Suprapubic skin (tissue), 3 donors: ENCODE data around the gene RASIP1.
"Not testable (repeated sequence)": the region's sequence is repeated elsewhere in the genome, so short reads cannot be mapped to it uniquely, and the experiment has no call there.

Experiments used
- POLR2A ChIP-seq, 2 donors: fragments of 450-650 bp; IDR thresholded peaks; one replicate each; pipeline ENCODE4 v1.6.1; 2017; ENCODE audit warnings: antibody characterized with exemption in 2 of 2, mild to moderate bottlenecking in 2 of 2, moderate library complexity in 2 of 2
- TF ChIP-seq, protein P1 (sequence below), 2 donors: fragments of 200-600 bp in 1 of 2; fragments of 450-650 bp in 1 of 2; sonication (generic) in 1 of 2; IDR thresholded peaks; one replicate each; pipeline ENCODE4 v1.5.1; 2016 to 2019; ENCODE audit warnings: antibody characterized with exemption in 2 of 2, mild to moderate bottlenecking in 1 of 2, moderate library complexity in 1 of 2

DNA sequence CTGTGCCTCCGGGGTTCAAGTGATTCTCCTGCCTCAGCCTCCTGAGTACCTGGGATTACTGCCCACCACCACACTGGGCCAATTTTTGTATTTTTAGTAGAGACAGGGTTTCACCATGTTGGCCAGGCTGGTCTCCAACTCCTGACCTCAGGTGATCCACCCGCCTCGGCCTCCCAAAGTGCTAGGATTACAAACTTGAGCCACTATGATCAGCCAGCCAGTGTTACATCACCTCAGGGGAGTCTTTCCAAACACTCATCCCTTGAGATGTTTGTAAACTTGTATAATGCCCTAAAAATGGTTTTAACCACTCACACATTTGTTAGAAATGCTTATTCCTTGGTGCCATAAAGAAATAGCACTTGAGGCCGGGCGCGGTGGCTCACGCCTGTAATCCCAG lies 46.0 kb upstream of the RASIP1 start:
- TF ChIP-seq, protein P1, sequence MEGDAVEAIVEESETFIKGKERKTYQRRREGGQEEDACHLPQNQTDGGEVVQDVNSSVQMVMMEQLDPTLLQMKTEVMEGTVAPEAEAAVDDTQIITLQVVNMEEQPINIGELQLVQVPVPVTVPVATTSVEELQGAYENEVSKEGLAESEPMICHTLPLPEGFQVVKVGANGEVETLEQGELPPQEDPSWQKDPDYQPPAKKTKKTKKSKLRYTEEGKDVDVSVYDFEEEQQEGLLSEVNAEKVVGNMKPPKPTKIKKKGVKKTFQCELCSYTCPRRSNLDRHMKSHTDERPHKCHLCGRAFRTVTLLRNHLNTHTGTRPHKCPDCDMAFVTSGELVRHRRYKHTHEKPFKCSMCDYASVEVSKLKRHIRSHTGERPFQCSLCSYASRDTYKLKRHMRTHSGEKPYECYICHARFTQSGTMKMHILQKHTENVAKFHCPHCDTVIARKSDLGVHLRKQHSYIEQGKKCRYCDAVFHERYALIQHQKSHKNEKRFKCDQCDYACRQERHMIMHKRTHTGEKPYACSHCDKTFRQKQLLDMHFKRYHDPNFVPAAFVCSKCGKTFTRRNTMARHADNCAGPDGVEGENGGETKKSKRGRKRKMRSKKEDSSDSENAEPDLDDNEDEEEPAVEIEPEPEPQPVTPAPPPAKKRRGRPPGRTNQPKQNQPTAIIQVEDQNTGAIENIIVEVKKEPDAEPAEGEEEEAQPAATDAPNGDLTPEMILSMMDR (IDR thresholded peaks at IDR 0.05): not testable (repeated sequence)
- not testable (repeated sequence) for TF ChIP-seq POLR2A (IDR thresholded peaks at IDR 0.05)
